HG03039 (cell line): ENCODE results near the gene ALKBH3.

Experiments
- ATAC-seq: cut with Tn5 transposase; IDR thresholded peaks from one replicate; pipeline ENCODE4 v1.9.1; 2021; ENCODE audit warnings: mild to moderate bottlenecking, moderate library complexity; ENCODE audit not compliant: unreplicated experiment

ALKBH3 gene

GRCh38 chr11:43921561-43922294 is 41.1 kb downstream of the ALKBH3 start:
- ATAC-seq, result no peak

GRCh38 chr11:43922295-43922648 is 41.6 kb downstream of the ALKBH3 start:
- no peak for ATAC-seq

- ATAC-seq, result no peak
These were observed 42.2 kb downstream of the ALKBH3 start for GRCh38 chr11:43922744-43923405.

GRCh38 chr11:43923406-43924111 is 42.9 kb downstream of the ALKBH3 start:
- ATAC-seq, result no peak

GRCh38 chr11:43924112-43924855 is 43.7 kb downstream of the ALKBH3 start:
- ATAC-seq, result no peak

- ATAC-seq, result no peak
These were observed 44.7 kb downstream of the ALKBH3 start for GRCh38 chr11:43925063-43925931.

GRCh38 chr11:43925932-43926505 is 45.4 kb downstream of the ALKBH3 start:
- ATAC-seq, result no peak

GRCh38 chr11:43927070-43927469 is 46.4 kb downstream of the ALKBH3 start:
- no peak for ATAC-seq

GRCh38 chr11:43927925-43928707 is 47.5 kb downstream of the ALKBH3 start:
- no peak for ATAC-seq

GRCh38 chr11:43928721-43929120 is 48.1 kb downstream of the ALKBH3 start:
- no peak for ATAC-seq

GRCh38 chr11:43930868-43931716 is 50.5 kb downstream of the ALKBH3 start:
- ATAC-seq, result no peak

GRCh38 chr11:43931717-43932039 is 51.0 kb downstream of the ALKBH3 start:
- ATAC-seq, result no peak

- ATAC-seq, result no peak
These were observed 52.6 kb downstream of the ALKBH3 start for GRCh38 chr11:43933226-43933607.

- ATAC-seq, result no peak
These were observed 53.2 kb downstream of the ALKBH3 start for GRCh38 chr11:43933608-43934551.

GRCh38 chr11:43934601-43935423 is 54.2 kb downstream of the ALKBH3 start:
- no peak for ATAC-seq

- no peak for ATAC-seq
These were observed 54.9 kb downstream of the ALKBH3 start for GRCh38 chr11:43935424-43935979.
